HCT116 (cell line): ENCODE data around the gene CARD8. TPM values are rescaled to one million over a fixed set of nuclear protein-coding genes. Genes with fewer than 3 reads are reported as not detected.
"Not testable (repeated sequence)": the region's sequence is repeated elsewhere in the genome, so short reads cannot be mapped to it uniquely, and the experiment has no call there.

Source experiments
- ATAC-seq: fragments of 200-7000 bp; cut with Tn5 transposase; 2 replicates; pipeline ENCODE4 v1.9.1; 2020; ENCODE audit warnings: mild to moderate bottlenecking, moderate library complexity
- BruUV-seq: library from RNA; stranded (reverse); fragments of 400-500 nt; replicated peaks from 2 replicates; lab custom pipeline; 2021; lab: Mats Ljungman, UMichigan
- CTCF ChIA-PET: fragments of 300-600 bp; sonication (Branson Sonifier 250); formaldehyde crosslinking; loops from one replicate; lab custom pipeline; 2021; ENCODE audit warnings: antibody characterized with exemption; lab: Charles Lee
- POLR2A ChIA-PET: fragments of 300-600, 350-600 bp; sonication (Branson Sonifier 250); formaldehyde crosslinking; loops from one replicate; lab custom pipeline; 2021; ENCODE audit warnings: antibody characterized with exemption; lab: Charles Lee
- RAD21 ChIA-PET, 2 experiments: fragments of 300-600 bp; sonication (Branson Sonifier 250); formaldehyde crosslinking; loops; one replicate each; lab custom pipeline; 2023; ENCODE audit warnings: low total read pairs in 2 of 2; ENCODE audit not compliant: uncharacterized antibody in 2 of 2, unreplicated experiment in 2 of 2, low non-redundant PET in 1 of 2; lab: Charles Lee
- DNase-seq: peaks from one replicate; pipeline ENCODE4 v3.0.0-alpha.2; 2010; ENCODE audit warnings: low read depth, low spot score
- H2AFZ ChIP-seq: fragments of 200-600 bp; shearing (Covaris generic), sonication (generic); 2 replicates; pipeline ENCODE4 v1.6.1; 2017; ENCODE audit warnings: low read depth, mixed run types, mixed read lengths, antibody characterized with exemption, low read length; ENCODE audit not compliant: poor library complexity, severe bottlenecking
- H3K27ac ChIP-seq: 2 replicates; pipeline ENCODE4 v1.5.1; 2012; ENCODE audit warnings: low read depth, low read length
- H3K27me3 ChIP-seq: fragments of 200-600 bp; sonication (generic); 2 replicates; pipeline ENCODE4 v1.6.1; 2016; ENCODE audit warnings: mixed run types, low read length, mixed read lengths; ENCODE audit not compliant: insufficient read depth
- H3K36me3 ChIP-seq, 2 experiments: fragments of 200-500 bp in 1 of 2; fragments of 200-600 bp in 1 of 2; sonication (Bioruptor generic) in 1 of 2; sonication (generic) in 1 of 2; 2 replicates each; pipeline versions ENCODE4 v1.5.1 to v1.6.1; 2014 to 2016; ENCODE audit warnings: low read length in 2 of 2, inconsistent platforms in 1 of 2, mixed read lengths in 1 of 2, mixed run types in 1 of 2; ENCODE audit not compliant: insufficient read depth in 2 of 2, control insufficient read depth in 1 of 2
- H3K4me1 ChIP-seq, 2 experiments: fragments of 200-600 bp in 1 of 2; sonication (generic) in 1 of 2; 2 replicates each; pipeline versions ENCODE4 v1.5.1 to v1.6.1; 2012 to 2017; ENCODE audit warnings: low read length in 2 of 2, inconsistent platforms in 1 of 2, mild to moderate bottlenecking in 1 of 2, mixed read lengths in 1 of 2, mixed run types in 1 of 2, moderate library complexity in 1 of 2; ENCODE audit not compliant: insufficient read depth in 2 of 2, control insufficient read depth in 1 of 2
- H3K4me2 ChIP-seq: fragments of 200-600 bp; sonication (generic); 2 replicates; pipeline ENCODE4 v1.6.1; 2017; ENCODE audit warnings: mixed run types, low read length, mixed read lengths
- H3K4me3 ChIP-seq, 2 experiments: fragments of 200-600 bp in 1 of 2; sonication (generic) in 1 of 2; replicated peaks in 1 of 2; 2 replicates each; pipeline ENCODE4 v1.5.1; 2011 to 2016; ENCODE audit warnings: low read length in 2 of 2, control low read depth in 1 of 2, low read depth in 1 of 2, mild to moderate bottlenecking in 1 of 2, mixed read lengths in 1 of 2, mixed run types in 1 of 2
- H3K79me2 ChIP-seq: fragments of 200-600 bp; sonication (generic); 2 replicates; pipeline ENCODE4 v1.6.1; 2017; ENCODE audit warnings: mild to moderate bottlenecking, mixed run types, low read length, moderate library complexity, mixed read lengths; ENCODE audit not compliant: insufficient read depth
- H3K9ac ChIP-seq: fragments of 200-600 bp; sonication (generic); 2 replicates; pipeline ENCODE4 v1.6.1; 2016; ENCODE audit warnings: low read length, mixed read lengths
- H3K9me2 ChIP-seq: fragments of 200-600 bp; sonication (generic), shearing (Covaris generic); 2 replicates; pipeline ENCODE4 v1.6.1; 2017; ENCODE audit warnings: mixed run types, mild to moderate bottlenecking, moderate library complexity; ENCODE audit not compliant: insufficient read depth
- H3K9me3 ChIP-seq, 2 experiments: fragments of 200-500 bp in 1 of 2; fragments of 200-600 bp in 1 of 2; sonication (Bioruptor generic) in 1 of 2; sonication (generic) in 1 of 2; 2 replicates each; pipeline ENCODE4 v1.6.1; 2014 to 2017; ENCODE audit warnings: low read length in 2 of 2, mixed read lengths in 2 of 2, inconsistent platforms in 1 of 2, low read depth in 1 of 2, mild to moderate bottlenecking in 1 of 2, mixed run types in 1 of 2, moderate library complexity in 1 of 2; ENCODE audit not compliant: control insufficient read depth in 1 of 2, insufficient read depth in 1 of 2
- H4K20me1 ChIP-seq: fragments of 200-600 bp; sonication (generic), shearing (Covaris generic); 2 replicates; pipeline ENCODE4 v1.6.1; 2017; ENCODE audit warnings: mixed run types, mild to moderate bottlenecking, moderate library complexity; ENCODE audit not compliant: insufficient read depth
- CBX3 ChIP-seq: IDR thresholded peaks from 2 replicates; pipeline ENCODE4 v1.6.1; 2012; ENCODE audit warnings: low read depth
- CTCF ChIP-seq, 3 experiments: fragments of 200-600 bp in 1 of 3; sonication (generic) in 1 of 3; IDR thresholded peaks in 2 of 3; conservative IDR thresholded peaks in 1 of 3; 2 replicates each; pipeline ENCODE4 v1.5.1; 2012 to 2017; ENCODE audit warnings: low read depth in 2 of 3, low read length in 2 of 3, antibody characterized with exemption in 1 of 3, borderline replicate concordance in 1 of 3, control low read depth in 1 of 3, mild to moderate bottlenecking in 1 of 3, mixed read lengths in 1 of 3, mixed run types in 1 of 3, moderate library complexity in 1 of 3; ENCODE audit not compliant: insufficient read depth in 1 of 3
- POLR2A ChIP-seq: IDR thresholded peaks from 2 replicates; pipeline ENCODE4 v1.7.0; 2011; ENCODE audit warnings: borderline replicate concordance; ENCODE audit not compliant: insufficient read depth, insufficient read length; ENCODE audit errors: extremely low read depth
- RAD21 ChIP-seq: IDR thresholded peaks from 2 replicates; pipeline ENCODE4 v1.6.1; 2012; ENCODE audit warnings: low read depth, mild to moderate bottlenecking
- TCF7L2 ChIP-seq: IDR thresholded peaks from 2 replicates; pipeline ENCODE4 v1.7.0; 2011; ENCODE audit warnings: borderline replicate concordance, inconsistent platforms; ENCODE audit not compliant: insufficient read depth, insufficient read length; ENCODE audit errors: extremely low read depth
- ZNF274 ChIP-seq: fragments of 200-500 bp; sonication (Bioruptor generic); IDR thresholded peaks from 2 replicates; pipeline ENCODE4 v1.6.1; 2014; ENCODE audit warnings: mild to moderate bottlenecking, low read depth, low read length, inconsistent platforms
- intact Hi-C: fragments of 100-400 bp; cut with micrococcal nuclease; formaldehyde crosslinking; loops from 2 replicates; pipeline ENCODE4 v1.10.0; 2022
- total RNA-seq: library from RNA; stranded (reverse); gene quantifications from one replicate; pipeline ENCODE4 v1.2.1, GENCODE V29; 2021; ENCODE audit not compliant: unreplicated experiment

The CARD8 gene
- total RNA-seq, 1 experiment from 2014 or later, result 17.5 TPM

GRCh38 chr19:48271531-48272151 lies 15.9 kb upstream of the CARD8 start (continued):
- no peak for TF ChIP-seq TCF7L2
- TF ChIP-seq POLR2A, result peak; percentile 44
- no peak for TF ChIP-seq ZNF274
- TF ChIP-seq RAD21, result no peak

- ATAC-seq, intact Hi-C loops, POLR2A ChIA-PET, H3K36me3 ChIP-seq, H3K27me3 ChIP-seq, H3K79me2 ChIP-seq, H3K9ac ChIP-seq, H3K4me3 ChIP-seq, DNase-seq, H4K20me1 ChIP-seq, H3K9me2 ChIP-seq, H3K9me3 ChIP-seq, H2AFZ ChIP-seq: not testable (repeated sequence)
- peak; percentile 79 for TF ChIP-seq CBX3
- CTCF ChIA-PET, result interaction anchor here (1.1 to 1.4 kb wide), 4 partner anchors 21 to 50 kb away, joined by 3 to 4 read pairs (median 3); no protein-coding TSS in a partner anchor
- Histone ChIP-seq H3K27ac (peak overlapping the region; percentile 85; the same call in 1 of the 2 replicates), H3K4me2 (peak overlapping the region; percentile 82), H3K4me1 (peaks cover 15 to 39% of the 10 kb centered on the region in 2 experiments)
- TSS peak; percentile 80 for BruUV-seq
- RAD21 ChIA-PET, result interaction anchor here in 1 of 2 experiments (0.6 to 2.4 kb wide), 2 partner anchors 64 to 199 kb away, joined by 3 to 7 read pairs; no protein-coding TSS in a partner anchor
These were observed 13.9 kb upstream of the CARD8 start for GRCh38 chr19:48269617-48270026.

GRCh38 chr19:48265326-48265725 lies 9.6 kb upstream of the CARD8 start:
- H3K9me3 ChIP-seq, H3K4me2 ChIP-seq, H3K27ac ChIP-seq, H3K9ac ChIP-seq, H3K4me3 ChIP-seq, H4K20me1 ChIP-seq, ATAC-seq, RAD21 ChIA-PET, H2AFZ ChIP-seq, BruUV-seq, intact Hi-C loops, H3K9me2 ChIP-seq, H3K79me2 ChIP-seq, H3K36me3 ChIP-seq, DNase-seq, H3K27me3 ChIP-seq: not testable (repeated sequence)
- TF ChIP-seq CTCF (IDR thresholded peaks at IDR 0.05 in 2 of 3, conservative IDR thresholded peaks at IDR 0.05 in 1 of 3; ENCODE audit: borderline replicate concordance in 1 of 3, insufficient read depth in 1 of 3, low read depth in 2 of 3, low read length in 2 of 3), result 0 out of 6 replicates have a peak, but pooled peaks of 1 of the 3 experiments have one; percentile 8
- ChIA-PET POLR2A (interaction anchor here (2.0 kb wide), 1 partner anchor 10 kb away, joined by 6 read pairs; the partner anchor contains the start of gene CARD8), CTCF (interaction anchor here (0.8 to 1.5 kb wide), 2 partner anchors 67 to 155 kb away, joined by 3 read pairs; partner anchors contain the start of gene PLA2G4C)
- H3K4me1 ChIP-seq, result peaks cover 4 to 13% of the 10 kb centered on the region in 2 experiments; a peak in 3 of 4 replicates

GRCh38 chr19:48260359-48260714 lies 4.6 kb upstream of the CARD8 start:
- ATAC-seq, H3K9me3 ChIP-seq, H2AFZ ChIP-seq, POLR2A ChIA-PET, DNase-seq, H3K9ac ChIP-seq, H3K27me3 ChIP-seq, H3K27ac ChIP-seq, BruUV-seq, H3K9me2 ChIP-seq, H3K36me3 ChIP-seq, H3K79me2 ChIP-seq, H3K4me1 ChIP-seq, H4K20me1 ChIP-seq: not testable (repeated sequence)
- Histone ChIP-seq H3K4me2 (peak overlapping the region; percentile 78), H3K4me3 (peak overlapping the region in 1 of 2 experiments; percentile 63; a peak in 1 of 4 replicates)
- ChIA-PET CTCF (interaction anchor here (0.7 to 2.4 kb wide), 17 partner anchors 12 to 616 kb away, joined by 3 to 10 read pairs (median 5); partner anchors contain the start of gene PLA2G4C), RAD21 (interaction anchor here (0.8 to 1.3 kb wide), 2 partner anchors 57 to 150 kb away, joined by 4 to 5 read pairs; partner anchors contain the start of gene PLA2G4C (in 1 of the 2))
- intact Hi-C loops, result loop anchor here (1.0 kb wide), 1 partner anchor 297 kb away; no protein-coding TSS in a partner anchor
